Fibroblast of lung (primary cell): ENCODE results near the gene FNBP1L.

Experiments used
- EZH2 ChIP-seq: IDR thresholded peaks from 2 replicates; pipeline ENCODE4 v1.5.1; 2012; ENCODE audit warnings: low read length, control low read depth, mild to moderate bottlenecking; ENCODE audit errors: missing control alignments
- TF ChIP-seq, protein P1 (sequence below), 2 donors: IDR thresholded peaks in 1 of 2; conservative IDR thresholded peaks in 1 of 2; 1 replicate in 1 of 2; 2 replicates in 1 of 2; pipeline ENCODE4 v1.5.1; 2011 to 2012; ENCODE audit warnings: low read length in 2 of 2, control low read depth in 1 of 2, inconsistent platforms in 1 of 2, low read depth in 1 of 2, mild to moderate bottlenecking in 1 of 2

DNA sequence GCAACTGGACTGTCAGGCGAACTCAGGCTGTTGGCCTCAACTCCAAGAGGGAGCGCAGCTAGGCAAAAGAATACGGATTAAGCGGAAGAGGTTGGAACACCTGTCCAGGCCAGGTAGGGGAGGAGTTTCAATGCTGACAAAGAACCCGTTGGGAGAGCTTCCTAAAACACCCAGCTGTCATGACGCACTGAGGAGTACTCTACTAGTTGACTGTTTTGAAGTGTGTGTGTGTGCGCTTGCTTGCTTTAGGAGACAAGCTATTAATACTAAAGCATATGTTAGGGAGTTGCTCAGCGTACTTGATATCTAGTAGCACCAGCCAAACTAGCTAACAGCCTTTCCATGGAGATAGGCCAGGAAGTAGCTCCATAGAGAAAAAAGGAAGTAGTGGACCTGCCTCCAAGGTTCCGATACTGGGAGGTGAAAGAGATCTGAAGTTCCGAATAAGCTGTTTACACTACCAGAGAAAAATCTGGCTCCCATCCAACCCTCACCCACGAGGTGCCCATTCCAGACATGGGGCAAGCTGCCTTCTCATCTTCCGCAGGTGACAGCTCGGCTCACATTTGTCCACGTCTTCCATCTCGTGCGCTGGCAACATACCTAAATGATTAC, 974 bp upstream of the FNBP1L start:
- TF ChIP-seq, protein P1, sequence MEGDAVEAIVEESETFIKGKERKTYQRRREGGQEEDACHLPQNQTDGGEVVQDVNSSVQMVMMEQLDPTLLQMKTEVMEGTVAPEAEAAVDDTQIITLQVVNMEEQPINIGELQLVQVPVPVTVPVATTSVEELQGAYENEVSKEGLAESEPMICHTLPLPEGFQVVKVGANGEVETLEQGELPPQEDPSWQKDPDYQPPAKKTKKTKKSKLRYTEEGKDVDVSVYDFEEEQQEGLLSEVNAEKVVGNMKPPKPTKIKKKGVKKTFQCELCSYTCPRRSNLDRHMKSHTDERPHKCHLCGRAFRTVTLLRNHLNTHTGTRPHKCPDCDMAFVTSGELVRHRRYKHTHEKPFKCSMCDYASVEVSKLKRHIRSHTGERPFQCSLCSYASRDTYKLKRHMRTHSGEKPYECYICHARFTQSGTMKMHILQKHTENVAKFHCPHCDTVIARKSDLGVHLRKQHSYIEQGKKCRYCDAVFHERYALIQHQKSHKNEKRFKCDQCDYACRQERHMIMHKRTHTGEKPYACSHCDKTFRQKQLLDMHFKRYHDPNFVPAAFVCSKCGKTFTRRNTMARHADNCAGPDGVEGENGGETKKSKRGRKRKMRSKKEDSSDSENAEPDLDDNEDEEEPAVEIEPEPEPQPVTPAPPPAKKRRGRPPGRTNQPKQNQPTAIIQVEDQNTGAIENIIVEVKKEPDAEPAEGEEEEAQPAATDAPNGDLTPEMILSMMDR (conservative IDR thresholded peaks at IDR 0.05 in 1 of 2, IDR thresholded peaks at IDR 0.05 in 1 of 2; ENCODE audit: low read depth in 1 of 2, low read length in 2 of 2) = no peak
- TF ChIP-seq EZH2 = peak; percentile 18
